GM12878 (cell line): ENCODE measurements around the gene AKT3. TPM values are rescaled to one million over a fixed set of nuclear protein-coding genes. Genes with fewer than 3 reads are reported as not detected.

Experiments used
- ATAC-seq: fragments of 200-7000 bp; cut with Tn5 transposase; 3 replicates; pipeline ENCODE4 v1.9.1; 2020; ENCODE audit warnings: mild to moderate bottlenecking, moderate library complexity
- BruUV-seq: library from RNA; stranded (reverse); fragments of 400-500 nt; replicated peaks from 2 replicates; lab custom pipeline; 2021; lab: Mats Ljungman, UMichigan
- CTCF ChIA-PET: fragments of 300-600 bp; sonication (Branson Sonifier 250); formaldehyde crosslinking; extraction: SDS; loops from one replicate; lab custom pipeline; 2021; ENCODE audit warnings: inconsistent platforms; lab: Yijun Ruan, JAX
- POLR2A ChIA-PET: fragments of 350-600 bp; formaldehyde crosslinking; extraction: SDS; loops from one replicate; lab custom pipeline; 2021; ENCODE audit warnings: inconsistent platforms; lab: Charles Lee
- RAD21 ChIA-PET: fragments of 300-600 bp; sonication (Branson Sonifier 250); formaldehyde crosslinking; loops from one replicate; lab custom pipeline; 2023; ENCODE audit warnings: antibody characterized with exemption; ENCODE audit not compliant: unreplicated experiment; lab: Charles Lee
- SMC1A ChIA-PET: fragments of 300-600 bp; sonication (Branson Sonifier 250); formaldehyde crosslinking; loops from one replicate; lab custom pipeline; 2023; ENCODE audit not compliant: unreplicated experiment, uncharacterized antibody; lab: Charles Lee
- DNase-seq: peaks from one replicate; pipeline ENCODE4 v3.0.0-alpha.2; 2011; ENCODE audit warnings: low read depth, low spot score
- FAIRE-seq: peaks from 3 replicates; lab custom pipeline; 2011; peaks lifted over from hg19 to GRCh38; lab: Jason Lieb, UNC
- H2AFZ ChIP-seq: 2 replicates; pipeline ENCODE4 v1.6.0; 2011; ENCODE audit warnings: low read depth, low read length, control low read depth; ENCODE audit not compliant: control insufficient read depth
- H3K27ac ChIP-seq: 2 replicates; pipeline ENCODE4 v1.5.1; 2011; ENCODE audit warnings: control low read depth; ENCODE audit not compliant: control insufficient read depth, insufficient read depth
- H3K27me3 ChIP-seq, 2 experiments: replicated peaks in 1 of 2; 2 replicates each; pipeline versions ENCODE4 v1.6.0 to v1.6.1; 2011; ENCODE audit warnings: low read length in 1 of 2; ENCODE audit not compliant: control insufficient read depth in 2 of 2, insufficient read depth in 2 of 2
- H3K36me3 ChIP-seq, 2 experiments: 2 replicates each; pipeline ENCODE4 v1.5.1; 2011; ENCODE audit warnings: low read length in 1 of 2; ENCODE audit not compliant: control insufficient read depth in 2 of 2, insufficient read depth in 2 of 2
- H3K4me1 ChIP-seq: 2 replicates; pipeline ENCODE4 v1.6.1; 2011; ENCODE audit warnings: mild to moderate bottlenecking, low read length, moderate library complexity, mixed read lengths; ENCODE audit not compliant: control insufficient read depth, insufficient read depth
- H3K4me2 ChIP-seq: 2 replicates; pipeline ENCODE4 v1.6.0; 2011; ENCODE audit warnings: control low read depth; ENCODE audit not compliant: control insufficient read depth, insufficient read depth
- H3K4me3 ChIP-seq: fragments of 200-600 bp; sonication (generic); 2 replicates; pipeline ENCODE4 v1.5.1; 2016
- H3K79me2 ChIP-seq: 2 replicates; pipeline ENCODE4 v1.6.0; 2011; ENCODE audit warnings: low read length; ENCODE audit not compliant: control insufficient read depth, insufficient read depth
- H3K9ac ChIP-seq: 2 replicates; pipeline ENCODE4 v1.8.0; 2011; ENCODE audit warnings: low read length, control low read depth, mixed read lengths; ENCODE audit not compliant: control insufficient read depth, insufficient read depth
- H3K9me3 ChIP-seq: replicated peaks from 3 replicates; pipeline ENCODE4 v1.5.1; 2011; ENCODE audit warnings: mild to moderate bottlenecking, low read length; ENCODE audit not compliant: control insufficient read depth, insufficient read depth
- H4K20me1 ChIP-seq: 2 replicates; pipeline ENCODE4 v1.6.0; 2011; ENCODE audit not compliant: control insufficient read depth, insufficient read depth
- ATF7 ChIP-seq: fragments of 450-650 bp; IDR thresholded peaks from 2 replicates; pipeline ENCODE4 v1.6.1; 2016; ENCODE audit warnings: low read depth, mild to moderate bottlenecking
- BCL11A ChIP-seq: IDR thresholded peaks from 2 replicates; pipeline ENCODE4 v1.6.1; 2011; ENCODE audit warnings: low read depth, low read length
- CHD2 ChIP-seq: IDR thresholded peaks from 2 replicates; pipeline ENCODE4 v1.6.1; 2011; ENCODE audit warnings: low read depth, low read length, improper control_type of control experiment, borderline replicate concordance
- CREM ChIP-seq: IDR thresholded peaks from 2 replicates; pipeline ENCODE4 v1.6.1; 2014; ENCODE audit warnings: antibody characterized with exemption, low read depth
- FOS ChIP-seq: IDR thresholded peaks from 3 replicates; pipeline ENCODE4 v1.6.1; 2011; ENCODE audit warnings: borderline replicate concordance; ENCODE audit not compliant: insufficient read length; ENCODE audit errors: extremely low read depth
- GABPA ChIP-seq: IDR thresholded peaks from 2 replicates; pipeline ENCODE4 v1.6.1; 2014; ENCODE audit warnings: antibody characterized with exemption, low read depth, mild to moderate bottlenecking, inconsistent platforms
- IKZF2 ChIP-seq, 2 experiments: fragments of 450-650 bp; IDR thresholded peaks; 2 replicates each; pipeline ENCODE4 v1.6.1; 2017; ENCODE audit warnings: mild to moderate bottlenecking in 2 of 2, moderate library complexity in 2 of 2
- NR2C2 ChIP-seq: IDR thresholded peaks from 2 replicates; pipeline ENCODE4 v1.6.1; 2011; ENCODE audit warnings: borderline replicate concordance, low read depth; ENCODE audit not compliant: control insufficient read depth, insufficient read length
- PAX5 ChIP-seq: IDR thresholded peaks from 2 replicates; pipeline ENCODE4 v1.6.1; 2011; ENCODE audit warnings: low read depth, low read length, borderline replicate concordance
- POLR2A ChIP-seq: IDR thresholded peaks from 2 replicates; pipeline ENCODE4 v1.6.1; 2011; ENCODE audit warnings: low read depth, mild to moderate bottlenecking, low read length
- ZBED1 ChIP-seq: IDR thresholded peaks from 2 replicates; pipeline ENCODE4 v1.6.1; 2016; ENCODE audit warnings: borderline replicate concordance
- ZNF207 ChIP-seq: fragments of 450-650 bp; IDR thresholded peaks from 2 replicates; pipeline ENCODE4 v1.6.1; 2014; ENCODE audit warnings: antibody characterized with exemption, mild to moderate bottlenecking, borderline replicate concordance
- WGBS: methylation state at CpG from one replicate; pipeline ENCODE4 v1.1.6; 2016; ENCODE audit warnings: low lambda C conversion rate; ENCODE audit not compliant: insufficient replicate concordance, insufficient coverage; ENCODE audit errors: missing lambda C conversion rate; 5-methylcytosine and 5-hydroxymethylcytosine counted together
- in situ Hi-C: fragments of 300-500 bp; cut with MboI; formaldehyde crosslinking; loops from 9 replicates; pipeline ENCODE4 v1.14.3; 2018; ENCODE audit warnings: mixed read lengths
- intact Hi-C: fragments of 100-400 bp; cut with micrococcal nuclease; formaldehyde crosslinking; loops from one replicate; pipeline ENCODE4 v1.14.2; 2022; ENCODE audit not compliant: unreplicated experiment
- polyA plus RNA-seq, 11 experiments: library from polyadenylated mRNA; depleted of rRNA in 4 of 11; unstranded in 6 of 11; stranded (reverse) in 5 of 11; fragments of >200 nt; fragmentation: Nextera tagmentation in 4 of 11; fragmentation: Illumina TruSeq in 1 of 11; extraction: Ambion mirVana in 4 of 11; extraction: Trizol in 1 of 11; gene quantifications; 1 replicate in 1 of 11; 2 replicates in 10 of 11; pipeline versions ENCODE4 v1.2.1 to v1.2.3, GENCODE V29; 2011 to 2016; ENCODE audit warnings: inconsistent platforms in 2 of 11, missing spikeins in 2 of 11, low read depth in 1 of 11
- total RNA-seq, 4 experiments: library from RNA; depleted of rRNA in 3 of 4; stranded (reverse); fragments of >200 nt in 3 of 4; fragmentation: Illumina TruSeq in 1 of 4; extraction: Trizol in 1 of 4; gene quantifications; 2 replicates each; pipeline versions ENCODE4 v1.2.1 to v1.2.3, GENCODE V29; 2013 to 2021

The AKT3 gene
- total and polyA plus RNA-seq, 10 of the 15 experiments (the other 5 are each of a cell fraction or from before 2014, with no cell fraction given): 0.03 to 0.56 (median 0.19) TPM

DNA sequence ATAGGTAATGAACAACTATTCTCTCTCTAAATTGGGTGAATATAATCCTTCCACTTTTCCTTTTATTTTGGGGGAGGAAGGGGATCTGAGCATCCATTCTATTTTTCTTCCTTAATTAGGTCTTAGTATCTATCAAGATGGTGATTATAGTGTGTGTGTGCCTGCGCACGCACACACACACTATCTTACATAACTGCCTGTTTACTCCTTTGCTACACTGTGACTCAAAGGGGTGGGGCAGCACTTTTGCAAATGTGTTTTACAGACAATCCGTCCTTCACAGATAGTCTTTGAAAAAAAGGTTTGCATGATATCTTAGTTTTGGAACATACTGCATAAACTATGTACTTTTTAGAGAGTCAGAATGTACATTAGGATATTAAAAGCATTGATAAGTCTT, 402.7 kb downstream of the AKT3 start:
- Histone ChIP-seq H4K20me1 (no peaks in the 10 kb centered on the region), H3K4me3 (no peak overlapping the region), H3K4me1 (no peaks in the 10 kb centered on the region)
- BruUV-seq: no TSS peak
- POLR2A ChIA-PET: no interaction called here
- intact Hi-C loops: no loop called here
- TF ChIP-seq GABPA: no peak
- TF ChIP-seq FOS: no peak
- no peak for TF ChIP-seq CHD2
- TF ChIP-seq ZBED1: no peak
- TF ChIP-seq CREM: no peak
- no peak for TF ChIP-seq ATF7
- TF ChIP-seq BCL11A: no peak
- no peak for TF ChIP-seq POLR2A
- TF ChIP-seq IKZF2 (IDR thresholded peaks at IDR 0.05): no peak
- no peak for TF ChIP-seq NR2C2
- no peak for TF ChIP-seq ZNF207
- TF ChIP-seq PAX5: no peak
- TF ChIP-seq, all 136 proteins: peak for 0
- ChIA-PET SMC1A (no interaction called here), CTCF (no interaction called here), RAD21 (no interaction called here)
- in situ Hi-C loops: no loop called here
- FAIRE-seq (no peak), ATAC-seq (no peak), DNase-seq (no peak)
- H3K27ac ChIP-seq: no peak overlapping the region
- H3K79me2 ChIP-seq: no peaks in the 10 kb centered on the region
- H3K9ac ChIP-seq: no peak overlapping the region
- 87% methylated on average over 3 of the region's 3 CpGs for WGBS
- no peak overlapping the region for H2AFZ ChIP-seq
- no peak overlapping the region for H3K4me2 ChIP-seq
- no peaks in the 10 kb centered on the region for H3K9me3 ChIP-seq
- no peaks in the 10 kb centered on the region for H3K27me3 ChIP-seq
- no peaks in the 10 kb centered on the region for H3K36me3 ChIP-seq
